HEK293 (cell line): ENCODE measurements around the gene KLHDC7B.

Source experiments
- CTCF ChIA-PET: fragments of 350-600 bp; formaldehyde crosslinking; extraction: SDS; loops from one replicate; lab custom pipeline; 2021; ENCODE audit warnings: antibody characterized with exemption; lab: Yijun Ruan, JAX
- POLR2A ChIA-PET: fragments of 300-600 bp; formaldehyde crosslinking; extraction: SDS; loops from one replicate; lab custom pipeline; 2020; ENCODE audit warnings: antibody characterized with exemption, inconsistent platforms; lab: Yijun Ruan, JAX
- H3K27ac ChIP-seq: fragments of 200-500 bp; sonication (Bioruptor generic); 2 replicates; pipeline ENCODE4 v1.5.1; 2014; ENCODE audit warnings: low read depth, low read length, control low read depth, inconsistent platforms; ENCODE audit errors: extremely low read depth
- H3K36me3 ChIP-seq, 2 experiments: fragments of 200-500 bp in 1 of 2; sonication (Bioruptor generic) in 1 of 2; 1 replicate in 1 of 2; 2 replicates in 1 of 2; pipeline ENCODE4 v1.5.1; 2014 to 2017; ENCODE audit warnings: inconsistent platforms in 2 of 2, low read length in 2 of 2; ENCODE audit not compliant: control insufficient read depth in 2 of 2, insufficient read depth in 1 of 2
- H3K4me1 ChIP-seq: fragments of 200-500 bp; sonication (Bioruptor generic); 2 replicates; pipeline ENCODE4 v1.5.1; 2014; ENCODE audit warnings: mild to moderate bottlenecking, low read length, inconsistent platforms; ENCODE audit not compliant: control insufficient read depth, insufficient read depth
- H3K4me3 ChIP-seq: 2 replicates; pipeline ENCODE4 v1.5.1; 2011; ENCODE audit warnings: low read depth, mild to moderate bottlenecking, control low read depth, low read length, moderate library complexity
- H3K9me3 ChIP-seq: fragments of 200-500 bp; sonication (Bioruptor generic); 2 replicates; pipeline ENCODE4 v1.5.1; 2014; ENCODE audit warnings: low read depth, low read length, inconsistent platforms; ENCODE audit not compliant: control insufficient read depth, insufficient read depth
- BCL11B ChIP-seq: fragments of 450-650 bp; formaldehyde crosslinking; IDR thresholded peaks from 2 replicates; pipeline ENCODE4 v1.5.1; 2016; ENCODE audit warnings: low read depth, missing biosample characterization, missing genetic modification characterization
- EGR2 ChIP-seq: fragments of 450-650 bp; formaldehyde crosslinking; IDR thresholded peaks from 2 replicates; pipeline ENCODE4 v1.5.1; 2016; ENCODE audit warnings: low read depth, missing biosample characterization, missing genetic modification characterization
- GLIS1 ChIP-seq: fragments of 450-650 bp; formaldehyde crosslinking; IDR thresholded peaks from 2 replicates; pipeline ENCODE4 v1.5.1; 2016; ENCODE audit warnings: missing biosample characterization, missing genetic modification characterization
- HOXC10 ChIP-seq: sonication (generic); formaldehyde crosslinking; IDR thresholded peaks from 2 replicates; pipeline ENCODE4 v1.8.1; 2023; ENCODE audit warnings: mild to moderate bottlenecking, missing genetic modification reagents
- KLF10 ChIP-seq: fragments of 450-650 bp; IDR thresholded peaks from 2 replicates; pipeline ENCODE4 v1.5.1; 2018; ENCODE audit warnings: missing biosample characterization, mild to moderate bottlenecking, missing genetic modification characterization
- KLF7 ChIP-seq: fragments of 450-650 bp; formaldehyde crosslinking; IDR thresholded peaks from 2 replicates; pipeline ENCODE4 v1.5.1; 2016; ENCODE audit warnings: missing biosample characterization, missing genetic modification characterization, borderline replicate concordance
- KLF9 ChIP-seq: fragments of 450-650 bp; formaldehyde crosslinking; IDR thresholded peaks from 2 replicates; pipeline ENCODE4 v1.5.1; 2016; ENCODE audit warnings: missing biosample characterization, missing genetic modification characterization, low read depth
- MZF1 ChIP-seq: fragments of 450-650 bp; formaldehyde crosslinking; IDR thresholded peaks from 2 replicates; pipeline ENCODE4 v1.5.1; 2017; ENCODE audit warnings: missing biosample characterization, missing genetic modification characterization, borderline replicate concordance
- OSR2 ChIP-seq: fragments of 450-650 bp; formaldehyde crosslinking; IDR thresholded peaks from 2 replicates; pipeline ENCODE4 v1.5.1; 2016; ENCODE audit warnings: missing biosample characterization, missing genetic modification characterization
- SCRT2 ChIP-seq: fragments of 450-650 bp; formaldehyde crosslinking; IDR thresholded peaks from 2 replicates; pipeline ENCODE4 v1.5.1; 2016; ENCODE audit warnings: missing biosample characterization, missing genetic modification characterization
- TRIM28 ChIP-seq: IDR thresholded peaks from 2 replicates; pipeline ENCODE4 v1.6.1; 2011; ENCODE audit warnings: low read length, control low read depth, borderline replicate concordance
- YY1 ChIP-seq: fragments of 450-650 bp; formaldehyde crosslinking; IDR thresholded peaks from 2 replicates; pipeline ENCODE4 v1.5.1; 2018; ENCODE audit warnings: missing biosample characterization, missing genetic modification characterization
- ZBTB20 ChIP-seq: fragments of 450-650 bp; formaldehyde crosslinking; IDR thresholded peaks from 2 replicates; pipeline ENCODE4 v1.5.1; 2016; ENCODE audit warnings: missing biosample characterization, missing genetic modification characterization
- ZEB2 ChIP-seq: fragments of 450-650 bp; formaldehyde crosslinking; IDR thresholded peaks from 2 replicates; pipeline ENCODE4 v1.5.1; 2016; ENCODE audit warnings: missing biosample characterization, missing genetic modification characterization
- ZFHX2 ChIP-seq: fragments of 450-650 bp; formaldehyde crosslinking; conservative IDR thresholded peaks from 2 replicates; pipeline ENCODE4 v1.5.1; 2016; ENCODE audit warnings: missing biosample characterization, missing genetic modification characterization
- ZIC2 ChIP-seq: fragments of 450-650 bp; formaldehyde crosslinking; IDR thresholded peaks from 2 replicates; pipeline ENCODE4 v1.5.1; 2016; ENCODE audit warnings: missing biosample characterization, missing genetic modification characterization
- ZNF132 ChIP-seq: fragments of 450-650 bp; formaldehyde crosslinking; IDR thresholded peaks from 2 replicates; pipeline ENCODE4 v1.5.1; 2017; ENCODE audit warnings: missing biosample characterization, missing genetic modification characterization, borderline replicate concordance
- ZNF394 ChIP-seq: fragments of 450-650 bp; formaldehyde crosslinking; IDR thresholded peaks from 2 replicates; pipeline ENCODE4 v1.5.1; 2016; ENCODE audit warnings: missing biosample characterization, missing genetic modification characterization, mild to moderate bottlenecking, moderate library complexity, borderline replicate concordance
- ZNF501 ChIP-seq: fragments of 450-650 bp; formaldehyde crosslinking; IDR thresholded peaks from 2 replicates; pipeline ENCODE4 v1.5.1; 2016; ENCODE audit warnings: missing biosample characterization, missing genetic modification characterization
- ZNF629 ChIP-seq: fragments of 450-650 bp; formaldehyde crosslinking; IDR thresholded peaks from 2 replicates; pipeline ENCODE4 v1.5.1; 2017; ENCODE audit warnings: missing biosample characterization, missing genetic modification characterization
- ZNF76 ChIP-seq: fragments of 450-650 bp; formaldehyde crosslinking; IDR thresholded peaks from 2 replicates; pipeline ENCODE4; 2016; ENCODE audit warnings: low read depth, missing biosample characterization, missing genetic modification characterization, borderline replicate concordance
- ZNF768 ChIP-seq: fragments of 450-650 bp; formaldehyde crosslinking; IDR thresholded peaks from 2 replicates; pipeline ENCODE4 v1.5.1; 2018; ENCODE audit warnings: missing biosample characterization, mild to moderate bottlenecking, missing genetic modification characterization
- TF ChIP-seq, protein P1 (sequence below): fragments of 450-650 bp; formaldehyde crosslinking; IDR thresholded peaks from 2 replicates; pipeline ENCODE4 v1.5.1; 2017; ENCODE audit warnings: missing biosample characterization, missing genetic modification characterization
- TF ChIP-seq, protein P2 (sequence below): fragments of 450-650 bp; formaldehyde crosslinking; conservative IDR thresholded peaks from 2 replicates; pipeline ENCODE4 v1.5.1; 2016; ENCODE audit warnings: low read depth, missing biosample characterization, missing genetic modification characterization
- TF ChIP-seq, protein P3 (sequence below): fragments of 450-650 bp; formaldehyde crosslinking; IDR thresholded peaks from 2 replicates; pipeline ENCODE4 v1.5.1; 2016; ENCODE audit warnings: missing biosample characterization, missing genetic modification characterization
- TF ChIP-seq, protein P4 (sequence below): fragments of 450-650 bp; formaldehyde crosslinking; IDR thresholded peaks from 2 replicates; pipeline ENCODE4 v1.5.1; 2016; ENCODE audit warnings: missing biosample characterization, missing genetic modification characterization
- TF ChIP-seq, protein P5 (sequence below): fragments of 450-650 bp; formaldehyde crosslinking; IDR thresholded peaks from 2 replicates; pipeline ENCODE4 v1.5.1; 2017; ENCODE audit warnings: missing biosample characterization, missing genetic modification characterization

Gene KLHDC7B

DNA sequence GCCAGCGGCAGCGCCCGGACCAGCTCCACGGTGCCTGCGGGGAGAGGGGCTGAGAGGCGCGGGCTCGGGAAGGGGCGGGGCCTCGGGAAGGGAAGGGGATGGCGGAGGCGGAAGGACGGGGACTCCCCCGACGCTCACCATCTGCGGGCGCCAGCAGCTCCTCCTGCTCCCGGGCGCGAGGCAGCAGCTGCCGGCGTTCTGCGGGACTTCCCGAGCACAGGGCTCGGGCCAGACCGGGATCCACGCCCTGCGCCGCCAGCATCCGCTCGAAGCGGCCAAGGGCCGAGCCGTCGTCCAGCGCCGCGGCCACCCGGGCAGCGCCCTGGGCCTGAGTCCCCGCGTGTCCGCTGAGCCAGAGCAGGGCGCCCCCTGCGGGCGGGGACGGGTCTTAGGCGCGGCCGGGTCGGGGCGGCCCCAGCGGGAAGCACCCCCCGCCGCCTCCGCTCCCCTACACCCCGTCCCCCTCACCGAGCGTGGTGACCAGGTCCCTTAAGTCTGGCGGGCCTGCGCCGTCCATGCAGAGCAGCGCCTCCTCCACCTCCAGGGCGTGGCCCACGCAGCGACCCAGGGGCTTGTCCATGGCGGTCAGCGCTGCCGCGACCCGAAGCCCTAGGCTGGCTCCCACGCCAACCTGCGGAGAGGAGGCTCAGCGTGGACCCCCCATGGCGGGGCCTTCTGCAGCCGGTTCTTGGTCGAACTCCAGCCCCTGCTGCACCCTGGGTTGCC, 19.4 kb upstream of the KLHDC7B start:
- Histone ChIP-seq H3K36me3 (peaks cover 0 to 34% of the 10 kb centered on the region in 2 experiments; a peak in 1 of 3 replicates), H3K4me1 (no peaks in the 10 kb centered on the region; the same call in 1 of the 2 replicates), H3K9me3 (no peaks in the 10 kb centered on the region), H3K4me3 (peak overlapping the region; percentile 79), H3K27ac (peak overlapping the region; percentile 90)
- ChIA-PET CTCF (interaction anchor here (0.6 to 2.7 kb wide), 43 partner anchors 8 to 592 kb away, joined by 3 to 37 read pairs (median 5); partner anchors contain the start of genes KLHDC7B, LMF2, NCAPH2 and SYCE3), POLR2A (interaction anchor here (0.7 to 5.3 kb wide), 35 partner anchors 9 to 759 kb away, joined by 3 to 189 read pairs (median 5); partner anchors contain the start of genes ARSA, CHKB, CPT1B and HDAC10)
- TF ChIP-seq KLF9, result peak; percentile 13
- peak; percentile 9; the same call in 1 of the 2 replicates for TF ChIP-seq ZNF76 (tag by site-specific recombination)
- peak; percentile 55; the same call in 1 of the 2 replicates for TF ChIP-seq BCL11B (tag by site-specific recombination)
- 0 out of 2 replicates have a peak, but pooled peaks have one; percentile 7 for TF ChIP-seq ZNF629 (tag by site-specific recombination)
- TF ChIP-seq ZBTB20 (tag by site-specific recombination), result peak; percentile 57
- 0 out of 2 replicates have a peak, but pooled peaks have one; percentile 26 for TF ChIP-seq KLF10 (tag by site-specific recombination)
- TF ChIP-seq SCRT2 (tag by site-specific recombination), result no peak
- peak; percentile 17; the same call in 1 of the 2 replicates for TF ChIP-seq KLF7 (tag by site-specific recombination)
- TF ChIP-seq EGR2 (tag by site-specific recombination), result peak; percentile 35
- TF ChIP-seq ZNF394, result no peak
- peak; percentile 64 for TF ChIP-seq YY1
- TF ChIP-seq, protein P1, sequence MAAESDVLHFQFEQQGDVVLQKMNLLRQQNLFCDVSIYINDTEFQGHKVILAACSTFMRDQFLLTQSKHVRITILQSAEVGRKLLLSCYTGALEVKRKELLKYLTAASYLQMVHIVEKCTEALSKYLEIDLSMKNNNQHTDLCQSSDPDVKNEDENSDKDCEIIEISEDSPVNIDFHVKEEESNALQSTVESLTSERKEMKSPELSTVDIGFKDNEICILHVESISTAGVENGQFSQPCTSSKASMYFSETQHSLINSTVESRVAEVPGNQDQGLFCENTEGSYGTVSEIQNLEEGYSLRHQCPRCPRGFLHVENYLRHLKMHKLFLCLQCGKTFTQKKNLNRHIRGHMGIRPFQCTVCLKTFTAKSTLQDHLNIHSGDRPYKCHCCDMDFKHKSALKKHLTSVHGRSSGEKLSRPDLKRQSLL (tag by site-specific recombination), result 0 out of 2 replicates have a peak, but pooled peaks have one; percentile 7
- TF ChIP-seq, protein P2, sequence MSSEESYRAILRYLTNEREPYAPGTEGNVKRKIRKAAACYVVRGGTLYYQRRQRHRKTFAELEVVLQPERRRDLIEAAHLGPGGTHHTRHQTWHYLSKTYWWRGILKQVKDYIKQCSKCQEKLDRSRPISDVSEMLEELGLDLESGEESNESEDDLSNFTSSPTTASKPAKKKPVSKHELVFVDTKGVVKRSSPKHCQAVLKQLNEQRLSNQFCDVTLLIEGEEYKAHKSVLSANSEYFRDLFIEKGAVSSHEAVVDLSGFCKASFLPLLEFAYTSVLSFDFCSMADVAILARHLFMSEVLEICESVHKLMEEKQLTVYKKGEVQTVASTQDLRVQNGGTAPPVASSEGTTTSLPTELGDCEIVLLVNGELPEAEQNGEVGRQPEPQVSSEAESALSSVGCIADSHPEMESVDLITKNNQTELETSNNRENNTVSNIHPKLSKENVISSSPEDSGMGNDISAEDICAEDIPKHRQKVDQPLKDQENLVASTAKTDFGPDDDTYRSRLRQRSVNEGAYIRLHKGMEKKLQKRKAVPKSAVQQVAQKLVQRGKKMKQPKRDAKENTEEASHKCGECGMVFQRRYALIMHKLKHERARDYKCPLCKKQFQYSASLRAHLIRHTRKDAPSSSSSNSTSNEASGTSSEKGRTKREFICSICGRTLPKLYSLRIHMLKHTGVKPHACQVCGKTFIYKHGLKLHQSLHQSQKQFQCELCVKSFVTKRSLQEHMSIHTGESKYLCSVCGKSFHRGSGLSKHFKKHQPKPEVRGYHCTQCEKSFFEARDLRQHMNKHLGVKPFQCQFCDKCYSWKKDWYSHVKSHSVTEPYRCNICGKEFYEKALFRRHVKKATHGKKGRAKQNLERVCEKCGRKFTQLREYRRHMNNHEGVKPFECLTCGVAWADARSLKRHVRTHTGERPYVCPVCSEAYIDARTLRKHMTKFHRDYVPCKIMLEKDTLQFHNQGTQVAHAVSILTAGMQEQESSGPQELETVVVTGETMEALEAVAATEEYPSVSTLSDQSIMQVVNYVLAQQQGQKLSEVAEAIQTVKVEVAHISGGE (tag by site-specific recombination), result peak; percentile 68; the same call in 1 of the 2 replicates
- no peak for TF ChIP-seq ZNF501 (tag by site-specific recombination)
- 0 out of 2 replicates have a peak, but pooled peaks have one; percentile 37 for TF ChIP-seq HOXC10
- TF ChIP-seq TRIM28, result no peak
- peak; percentile 20; the same call in 1 of the 2 replicates for TF ChIP-seq GLIS1 (tag by site-specific recombination)
- TF ChIP-seq ZFHX2, result peak; percentile 51; the same call in 1 of the 2 replicates
- TF ChIP-seq, protein P3, sequence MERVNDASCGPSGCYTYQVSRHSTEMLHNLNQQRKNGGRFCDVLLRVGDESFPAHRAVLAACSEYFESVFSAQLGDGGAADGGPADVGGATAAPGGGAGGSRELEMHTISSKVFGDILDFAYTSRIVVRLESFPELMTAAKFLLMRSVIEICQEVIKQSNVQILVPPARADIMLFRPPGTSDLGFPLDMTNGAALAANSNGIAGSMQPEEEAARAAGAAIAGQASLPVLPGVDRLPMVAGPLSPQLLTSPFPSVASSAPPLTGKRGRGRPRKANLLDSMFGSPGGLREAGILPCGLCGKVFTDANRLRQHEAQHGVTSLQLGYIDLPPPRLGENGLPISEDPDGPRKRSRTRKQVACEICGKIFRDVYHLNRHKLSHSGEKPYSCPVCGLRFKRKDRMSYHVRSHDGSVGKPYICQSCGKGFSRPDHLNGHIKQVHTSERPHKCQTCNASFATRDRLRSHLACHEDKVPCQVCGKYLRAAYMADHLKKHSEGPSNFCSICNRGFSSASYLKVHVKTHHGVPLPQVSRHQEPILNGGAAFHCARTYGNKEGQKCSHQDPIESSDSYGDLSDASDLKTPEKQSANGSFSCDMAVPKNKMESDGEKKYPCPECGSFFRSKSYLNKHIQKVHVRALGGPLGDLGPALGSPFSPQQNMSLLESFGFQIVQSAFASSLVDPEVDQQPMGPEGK (tag by site-specific recombination), result 0 out of 2 replicates have a peak, but pooled peaks have one; percentile 20
- no peak for TF ChIP-seq MZF1 (tag by site-specific recombination)
- TF ChIP-seq ZIC2 (tag by site-specific recombination), result peak; percentile 86
- no peak for TF ChIP-seq ZNF132 (tag by site-specific recombination)
- no peak for TF ChIP-seq ZEB2 (tag by site-specific recombination)
- peak; percentile 21; the same call in 1 of the 2 replicates for TF ChIP-seq OSR2 (tag by site-specific recombination)
- TF ChIP-seq, protein P4, sequence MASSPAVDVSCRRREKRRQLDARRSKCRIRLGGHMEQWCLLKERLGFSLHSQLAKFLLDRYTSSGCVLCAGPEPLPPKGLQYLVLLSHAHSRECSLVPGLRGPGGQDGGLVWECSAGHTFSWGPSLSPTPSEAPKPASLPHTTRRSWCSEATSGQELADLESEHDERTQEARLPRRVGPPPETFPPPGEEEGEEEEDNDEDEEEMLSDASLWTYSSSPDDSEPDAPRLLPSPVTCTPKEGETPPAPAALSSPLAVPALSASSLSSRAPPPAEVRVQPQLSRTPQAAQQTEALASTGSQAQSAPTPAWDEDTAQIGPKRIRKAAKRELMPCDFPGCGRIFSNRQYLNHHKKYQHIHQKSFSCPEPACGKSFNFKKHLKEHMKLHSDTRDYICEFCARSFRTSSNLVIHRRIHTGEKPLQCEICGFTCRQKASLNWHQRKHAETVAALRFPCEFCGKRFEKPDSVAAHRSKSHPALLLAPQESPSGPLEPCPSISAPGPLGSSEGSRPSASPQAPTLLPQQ (tag by site-specific recombination), result peak; percentile 20; the same call in 1 of the 2 replicates
- TF ChIP-seq, protein P5, sequence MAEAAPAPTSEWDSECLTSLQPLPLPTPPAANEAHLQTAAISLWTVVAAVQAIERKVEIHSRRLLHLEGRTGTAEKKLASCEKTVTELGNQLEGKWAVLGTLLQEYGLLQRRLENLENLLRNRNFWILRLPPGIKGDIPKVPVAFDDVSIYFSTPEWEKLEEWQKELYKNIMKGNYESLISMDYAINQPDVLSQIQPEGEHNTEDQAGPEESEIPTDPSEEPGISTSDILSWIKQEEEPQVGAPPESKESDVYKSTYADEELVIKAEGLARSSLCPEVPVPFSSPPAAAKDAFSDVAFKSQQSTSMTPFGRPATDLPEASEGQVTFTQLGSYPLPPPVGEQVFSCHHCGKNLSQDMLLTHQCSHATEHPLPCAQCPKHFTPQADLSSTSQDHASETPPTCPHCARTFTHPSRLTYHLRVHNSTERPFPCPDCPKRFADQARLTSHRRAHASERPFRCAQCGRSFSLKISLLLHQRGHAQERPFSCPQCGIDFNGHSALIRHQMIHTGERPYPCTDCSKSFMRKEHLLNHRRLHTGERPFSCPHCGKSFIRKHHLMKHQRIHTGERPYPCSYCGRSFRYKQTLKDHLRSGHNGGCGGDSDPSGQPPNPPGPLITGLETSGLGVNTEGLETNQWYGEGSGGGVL (tag by site-specific recombination), result peak; percentile 30
- TF ChIP-seq ZNF768 (tag by site-specific recombination), result no peak
